ENCODE data around the gene C3orf49.

The C3orf49 gene

DNA sequence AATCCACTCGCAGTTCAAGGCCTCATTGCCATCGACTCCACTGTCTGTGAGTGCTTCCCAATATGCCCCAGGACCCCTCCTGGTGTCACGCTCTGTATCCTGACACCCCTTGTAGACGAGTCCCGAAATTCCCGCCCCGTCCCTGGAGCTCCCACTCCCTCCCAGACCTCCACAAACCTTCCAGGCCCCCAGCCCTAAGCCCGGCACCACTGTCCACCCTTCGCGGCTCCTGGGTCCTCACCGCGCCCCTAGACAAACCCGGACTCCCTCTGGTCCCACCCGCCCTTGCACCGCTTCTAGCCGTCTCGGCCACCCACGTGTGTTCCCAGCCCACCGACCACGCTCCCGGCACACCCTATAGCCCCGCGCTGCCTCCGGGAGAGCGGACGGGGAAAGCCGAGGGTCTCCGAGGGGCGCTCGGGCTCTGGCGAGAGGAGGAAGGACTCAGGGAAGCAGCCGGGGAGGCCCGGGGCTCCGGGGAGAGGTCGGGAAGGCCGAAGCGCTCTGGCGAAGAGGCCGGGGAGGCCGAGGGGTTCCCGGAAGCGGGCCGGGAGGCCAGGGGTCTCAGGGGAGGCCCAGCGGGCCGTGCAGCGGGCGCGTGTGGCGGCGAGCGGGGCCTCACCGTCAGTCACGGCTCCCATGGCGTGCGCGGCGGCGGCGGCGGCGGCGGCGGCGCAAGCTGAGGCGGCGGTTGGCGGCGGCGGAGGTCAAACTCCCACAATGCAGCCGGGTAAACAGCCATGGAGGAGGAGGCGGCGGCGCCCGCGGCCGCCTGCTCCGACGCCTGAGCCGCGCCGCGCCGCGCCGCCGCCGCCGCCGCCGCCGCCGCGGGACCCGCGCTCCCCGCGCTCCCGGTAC is 44.3 kb downstream of the C3orf49 start, which contains the start of the genes ATXN7 and THOC7:
TSS of gene ATXN7 (plus strand) at position 718 of the 858 bp plus-strand sequence. CDS start 48,732 bp downstream, outside the sequence.
TSS of gene THOC7 (minus strand) at position 656 of the 858 bp plus-strand sequence. CDS start at position 641, 15 bp downstream.
- Mint-ChIP-seq H3K4me3 (peak within 1 kb of the TSS; percentile 94 to 96 (median 94)), H3K4me1 (peaks cover 17% of the 10 kb centered on the region), H3K36me3 (ENCODE audit: low read depth) (peaks cover 11% of the 10 kb centered on the region), H3K27ac (peak within 1 kb of the TSS; percentile 92 to 98 (median 94)), H3K9me3 (no peaks in the 10 kb centered on the region), H3K27me3 (ENCODE audit: low read depth) (no peaks in the 10 kb centered on the region)
- TF ChIP-seq, protein P1, sequence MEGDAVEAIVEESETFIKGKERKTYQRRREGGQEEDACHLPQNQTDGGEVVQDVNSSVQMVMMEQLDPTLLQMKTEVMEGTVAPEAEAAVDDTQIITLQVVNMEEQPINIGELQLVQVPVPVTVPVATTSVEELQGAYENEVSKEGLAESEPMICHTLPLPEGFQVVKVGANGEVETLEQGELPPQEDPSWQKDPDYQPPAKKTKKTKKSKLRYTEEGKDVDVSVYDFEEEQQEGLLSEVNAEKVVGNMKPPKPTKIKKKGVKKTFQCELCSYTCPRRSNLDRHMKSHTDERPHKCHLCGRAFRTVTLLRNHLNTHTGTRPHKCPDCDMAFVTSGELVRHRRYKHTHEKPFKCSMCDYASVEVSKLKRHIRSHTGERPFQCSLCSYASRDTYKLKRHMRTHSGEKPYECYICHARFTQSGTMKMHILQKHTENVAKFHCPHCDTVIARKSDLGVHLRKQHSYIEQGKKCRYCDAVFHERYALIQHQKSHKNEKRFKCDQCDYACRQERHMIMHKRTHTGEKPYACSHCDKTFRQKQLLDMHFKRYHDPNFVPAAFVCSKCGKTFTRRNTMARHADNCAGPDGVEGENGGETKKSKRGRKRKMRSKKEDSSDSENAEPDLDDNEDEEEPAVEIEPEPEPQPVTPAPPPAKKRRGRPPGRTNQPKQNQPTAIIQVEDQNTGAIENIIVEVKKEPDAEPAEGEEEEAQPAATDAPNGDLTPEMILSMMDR (IDR thresholded peaks at IDR 0.05; ENCODE audit: unreplicated experiment in 3 of 3), result no peak

- H3K27ac Mint-ChIP-seq, result peak overlapping the region; percentile 92 to 95 (median 94)
- TF ChIP-seq, protein P1 (IDR thresholded peaks at IDR 0.05; ENCODE audit: unreplicated experiment in 3 of 3), result no peak
These were observed 45.2 kb downstream of the C3orf49 start for GRCh38 chr3:63864008-63864964.

GRCh38 chr3:63864965-63865327 is 45.8 kb downstream of the C3orf49 start:
- no peaks in the 10 kb centered on the region for H3K27me3 Mint-ChIP-seq (ENCODE audit: low read depth)
- H3K4me3 Mint-ChIP-seq, result peak overlapping the region; percentile 90 to 94 (median 90)
- peak overlapping the region; percentile 92 to 95 (median 94) for H3K27ac Mint-ChIP-seq
- H3K9me3 Mint-ChIP-seq, result no peaks in the 10 kb centered on the region
- H3K4me1 Mint-ChIP-seq, result peaks cover 17% of the 10 kb centered on the region
- TF ChIP-seq, protein P1 (IDR thresholded peaks at IDR 0.05; ENCODE audit: unreplicated experiment in 3 of 3), result no peak
- H3K36me3 Mint-ChIP-seq (ENCODE audit: low read depth), result peaks cover 11% of the 10 kb centered on the region

More at GRCh38 chr3:63864008-63864964, 45.2 kb downstream of the C3orf49 start:
- Mint-ChIP-seq H3K27me3 (ENCODE audit: low read depth) (no peaks in the 10 kb centered on the region), H3K4me1 (peaks cover 17% of the 10 kb centered on the region), H3K4me3 (peak overlapping the region; percentile 90 to 94 (median 90)), H3K36me3 (ENCODE audit: low read depth) (peaks cover 11% of the 10 kb centered on the region), H3K9me3 (no peaks in the 10 kb centered on the region)

GRCh38 chr3:63867225-63867624 is 48.1 kb downstream of the C3orf49 start:
- H3K4me3 Mint-ChIP-seq, result peak overlapping the region in 1 of 3 experiments; percentile 25
- peaks cover 11% of the 10 kb centered on the region for H3K36me3 Mint-ChIP-seq (ENCODE audit: low read depth)
- no peak overlapping the region for H3K27ac Mint-ChIP-seq
- peaks cover 23% of the 10 kb centered on the region for H3K4me1 Mint-ChIP-seq
- no peaks in the 10 kb centered on the region for H3K27me3 Mint-ChIP-seq (ENCODE audit: low read depth)
- no peaks in the 10 kb centered on the region for H3K9me3 Mint-ChIP-seq
- TF ChIP-seq, protein P1 (IDR thresholded peaks at IDR 0.05; ENCODE audit: unreplicated experiment in 3 of 3), result no peak

GRCh38 chr3:63869940-63870614 is 51.0 kb downstream of the C3orf49 start:
- TF ChIP-seq, protein P1 (IDR thresholded peaks at IDR 0.05; ENCODE audit: unreplicated experiment in 3 of 3), result no peak
- peaks cover 11% of the 10 kb centered on the region for H3K36me3 Mint-ChIP-seq (ENCODE audit: low read depth)
- no peak overlapping the region for H3K27ac Mint-ChIP-seq
- no peaks in the 10 kb centered on the region for H3K27me3 Mint-ChIP-seq (ENCODE audit: low read depth)
- H3K4me1 Mint-ChIP-seq, result peaks cover 10% of the 10 kb centered on the region
- H3K9me3 Mint-ChIP-seq, result no peaks in the 10 kb centered on the region
- H3K4me3 Mint-ChIP-seq, result no peak overlapping the region

All from nephron (organoid).